Measurements from ENCODE around the gene SLC6A12.
"Not testable (repeated sequence)": the region's sequence is repeated elsewhere in the genome, so short reads cannot be mapped to it uniquely, and the experiment has no call there.

SLC6A12 gene

GRCh38 chr12:218728-219590 is 5.0 kb upstream of the SLC6A12 start:
- in situ Hi-C loops (cut with MboI; ENCODE audit: low sequenced_read_pairs): no loop called here

- in situ Hi-C loops (cut with MboI; ENCODE audit: low sequenced_read_pairs): no loop called here
Measured at GRCh38 chr12:218221-218620, 4.3 kb upstream of the SLC6A12 start.

GRCh38 chr12:217029-217428 is 3.1 kb upstream of the SLC6A12 start:
- in situ Hi-C loops (cut with MboI; ENCODE audit: low sequenced_read_pairs): not testable (repeated sequence)

GRCh38 chr12:215116-215515 is 1.2 kb upstream of the SLC6A12 start:
- in situ Hi-C loops (cut with MboI; ENCODE audit: low sequenced_read_pairs): no loop called here

GRCh38 chr12:213527-213932 is 427 bp downstream of the SLC6A12 start:
- in situ Hi-C loops (cut with MboI; ENCODE audit: low sequenced_read_pairs): no loop called here

- in situ Hi-C loops (cut with MboI; ENCODE audit: low sequenced_read_pairs): no loop called here
Measured at GRCh38 chr12:212715-213526, 1.0 kb downstream of the SLC6A12 start.

- in situ Hi-C loops (cut with MboI; ENCODE audit: low sequenced_read_pairs): no loop called here
Measured at GRCh38 chr12:212415-212714, 1.6 kb downstream of the SLC6A12 start.

- in situ Hi-C loops (cut with MboI; ENCODE audit: low sequenced_read_pairs): no loop called here
Measured at GRCh38 chr12:211639-212414, 2.1 kb downstream of the SLC6A12 start.

GRCh38 chr12:211142-211465 is 2.9 kb downstream of the SLC6A12 start:
- in situ Hi-C loops (cut with MboI; ENCODE audit: low sequenced_read_pairs): no loop called here

GRCh38 chr12:210277-211141 is 3.4 kb downstream of the SLC6A12 start:
- in situ Hi-C loops (cut with MboI; ENCODE audit: low sequenced_read_pairs): no loop called here

- in situ Hi-C loops (cut with MboI; ENCODE audit: low sequenced_read_pairs): no loop called here
Measured at GRCh38 chr12:209851-210250, 4.1 kb downstream of the SLC6A12 start.

- in situ Hi-C loops (cut with MboI; ENCODE audit: low sequenced_read_pairs): no loop called here
Measured at GRCh38 chr12:209246-209645, 4.7 kb downstream of the SLC6A12 start.

- in situ Hi-C loops (cut with MboI; ENCODE audit: low sequenced_read_pairs): no loop called here
Measured at GRCh38 chr12:208813-209212, 5.1 kb downstream of the SLC6A12 start.

GRCh38 chr12:207804-208203 is 6.2 kb downstream of the SLC6A12 start:
- in situ Hi-C loops (cut with MboI; ENCODE audit: low sequenced_read_pairs): no loop called here

- in situ Hi-C loops (cut with MboI; ENCODE audit: low sequenced_read_pairs): no loop called here
Measured at GRCh38 chr12:206746-207440, 7.1 kb downstream of the SLC6A12 start.

GRCh38 chr12:205026-205425 is 8.9 kb downstream of the SLC6A12 start:
- in situ Hi-C loops (cut with MboI; ENCODE audit: low sequenced_read_pairs): no loop called here

- in situ Hi-C loops (cut with MboI; ENCODE audit: low sequenced_read_pairs): no loop called here
Measured at GRCh38 chr12:204261-204678, 9.7 kb downstream of the SLC6A12 start.

- in situ Hi-C loops (cut with MboI; ENCODE audit: low sequenced_read_pairs): no loop called here
Measured at GRCh38 chr12:203462-204260, 10.3 kb downstream of the SLC6A12 start.

GRCh38 chr12:203074-203461 is 10.9 kb downstream of the SLC6A12 start:
- in situ Hi-C loops (cut with MboI; ENCODE audit: low sequenced_read_pairs): no loop called here

All from HL-60/S4 (cell line).